Measurements from ENCODE around the gene C1orf122.
"Not testable (repeated sequence)": the region's sequence is repeated elsewhere in the genome, so short reads cannot be mapped to it uniquely, and the experiment has no call there.

C1orf122 gene

DNA sequence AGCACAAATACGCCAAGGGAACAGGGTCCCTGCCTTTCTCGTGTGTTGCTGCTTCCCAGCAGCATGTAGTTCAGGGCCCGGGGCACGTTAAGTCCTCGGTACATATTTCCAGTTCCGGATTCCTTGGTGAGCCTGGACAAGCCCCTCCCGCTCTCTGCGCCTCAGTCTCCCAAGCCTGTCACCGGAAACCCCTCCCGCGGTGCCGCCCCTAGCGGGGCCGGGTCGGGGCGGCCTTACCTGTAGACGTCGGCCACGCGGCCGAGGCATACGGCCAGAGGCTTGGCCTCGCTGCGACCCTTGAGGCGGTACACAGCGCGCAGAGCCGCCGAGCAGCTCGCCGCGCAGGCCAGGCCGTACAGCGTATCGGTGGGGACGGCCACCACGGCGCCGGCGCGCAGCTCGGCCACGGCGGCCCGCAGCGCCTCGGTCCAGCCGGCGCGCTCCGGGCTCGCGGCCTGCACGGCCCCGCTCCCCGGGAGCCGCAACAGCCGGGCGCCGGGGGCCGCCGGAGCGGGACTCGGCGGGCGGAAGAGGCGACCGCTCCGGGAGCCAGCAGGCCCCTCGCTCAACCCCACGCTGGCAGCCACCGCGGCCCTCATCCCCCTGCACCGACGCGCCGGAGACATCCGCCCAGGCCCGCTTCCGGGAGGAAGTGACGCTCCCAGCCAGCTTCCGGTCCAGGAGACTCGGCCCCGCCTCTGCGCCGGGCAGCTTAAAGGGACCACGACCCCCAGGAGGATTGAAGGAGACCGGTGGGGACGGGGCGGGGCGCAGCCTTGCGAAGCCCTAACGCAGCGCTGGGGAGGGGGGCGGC, at the start of gene C1orf122, which contains the start of gene YRDC:
C1orf122 (plus strand) TSS at position 236 of the 814 bp plus-strand sequence. CDS start 615 bp downstream, outside the sequence.
YRDC (minus strand) TSS at position 654 of the 814 bp plus-strand sequence; CDS start at position 626, 28 bp downstream.
- FAIRE-seq: no peak

DNA sequence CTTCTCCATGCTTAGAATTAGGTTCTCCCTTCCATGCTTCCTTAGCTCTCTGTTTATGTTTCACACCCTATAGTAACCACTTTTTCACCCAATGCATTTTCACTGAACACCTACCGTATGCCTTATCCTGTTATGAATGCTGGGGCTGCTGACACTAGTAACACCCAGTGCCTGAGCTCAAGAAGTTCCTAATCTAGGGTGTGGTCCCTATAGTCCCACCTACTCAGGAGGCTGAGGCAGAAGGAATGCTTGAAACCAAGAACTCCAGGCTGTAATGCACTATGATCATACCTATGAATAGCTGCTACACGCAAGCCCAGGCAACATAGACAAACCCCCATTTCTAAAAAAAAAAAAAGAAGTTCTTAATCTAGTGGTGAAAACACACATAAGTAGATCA, 48.1 kb upstream of the C1orf122 start:
- FAIRE-seq: no peak

DNA sequence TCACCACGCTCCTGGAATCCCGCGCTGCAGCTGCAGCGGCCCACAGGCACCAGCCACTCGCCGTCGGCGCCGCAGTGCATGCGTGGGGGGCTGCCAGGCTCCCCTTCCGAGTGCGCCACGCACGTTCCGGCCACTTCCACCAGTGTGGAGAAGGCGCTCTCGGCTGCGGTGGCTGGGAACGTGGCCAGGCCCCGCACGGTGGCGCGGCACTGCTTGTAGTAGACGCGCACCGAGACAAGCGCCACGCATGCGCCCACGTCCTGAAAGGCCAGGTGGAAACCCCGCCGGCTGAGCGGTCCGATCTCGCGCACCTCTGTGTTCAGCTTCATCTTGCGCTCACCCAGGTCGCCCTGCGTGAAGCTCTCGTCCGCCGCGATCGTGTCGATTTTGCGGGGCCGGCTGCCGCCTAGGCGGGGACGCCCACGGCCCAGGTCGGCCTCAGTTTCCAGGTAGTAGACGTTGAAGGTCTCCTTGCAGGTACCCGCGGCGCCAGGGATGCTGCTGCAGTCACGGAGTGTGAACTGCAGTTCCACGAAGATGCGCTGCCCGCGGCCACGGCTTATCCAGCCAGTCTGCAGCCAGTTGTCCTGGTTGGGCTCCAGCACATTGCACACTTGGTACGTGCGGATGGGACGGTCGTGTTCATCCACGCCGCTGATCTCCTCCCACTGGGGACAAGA, 46.0 kb upstream of the C1orf122 start:
- FAIRE-seq: no peak

DNA sequence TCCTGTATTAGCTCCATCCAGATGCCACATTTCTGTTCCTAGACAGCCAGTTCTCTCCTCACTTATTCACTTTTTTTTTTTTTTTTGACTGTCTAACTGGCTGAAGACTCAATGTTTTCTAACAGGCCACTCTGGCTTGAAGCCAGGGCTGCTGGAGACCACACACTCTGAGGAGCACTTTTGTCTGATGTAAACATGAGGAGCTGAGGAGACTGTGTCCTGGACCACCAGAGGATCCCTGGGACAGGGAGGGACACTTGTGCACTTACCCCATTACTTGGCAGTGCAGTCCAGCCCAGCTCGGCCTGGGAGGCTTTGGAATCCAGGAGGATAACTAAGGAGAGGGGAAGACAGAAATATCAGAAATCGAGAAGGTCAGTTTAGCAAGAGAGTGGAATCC, 45.1 kb upstream of the C1orf122 start:
- FAIRE-seq: no peak

DNA sequence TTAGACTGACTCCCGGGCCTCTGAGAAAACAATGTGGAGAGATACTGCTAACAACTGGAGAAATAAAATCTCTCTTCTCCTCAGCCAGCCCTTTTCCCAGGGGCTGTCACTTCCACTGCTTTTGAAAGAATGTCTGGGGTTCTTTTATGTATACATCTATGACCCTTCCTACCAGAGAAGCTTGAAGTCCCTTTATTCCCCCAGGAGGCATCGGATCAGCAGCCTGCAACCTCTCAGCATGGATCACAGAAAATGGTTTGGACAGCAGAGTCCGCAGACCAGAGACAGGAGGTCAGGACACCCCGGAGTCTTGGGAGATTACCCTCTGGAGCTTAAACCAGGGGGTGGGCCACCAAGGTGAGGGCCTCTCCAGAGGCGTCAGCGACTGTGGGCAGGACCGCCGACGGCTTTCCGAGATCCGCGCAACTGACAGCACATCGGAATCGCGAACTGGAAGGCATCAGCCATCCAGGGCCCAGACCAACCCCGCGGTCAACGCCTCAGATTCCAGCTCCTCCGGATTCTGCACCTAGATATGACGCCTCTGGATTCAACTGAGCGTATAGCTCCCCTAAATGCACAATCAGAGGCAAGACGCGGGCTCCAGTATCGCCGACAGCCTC, 43.7 kb upstream of the C1orf122 start:
- no peak for FAIRE-seq

DNA sequence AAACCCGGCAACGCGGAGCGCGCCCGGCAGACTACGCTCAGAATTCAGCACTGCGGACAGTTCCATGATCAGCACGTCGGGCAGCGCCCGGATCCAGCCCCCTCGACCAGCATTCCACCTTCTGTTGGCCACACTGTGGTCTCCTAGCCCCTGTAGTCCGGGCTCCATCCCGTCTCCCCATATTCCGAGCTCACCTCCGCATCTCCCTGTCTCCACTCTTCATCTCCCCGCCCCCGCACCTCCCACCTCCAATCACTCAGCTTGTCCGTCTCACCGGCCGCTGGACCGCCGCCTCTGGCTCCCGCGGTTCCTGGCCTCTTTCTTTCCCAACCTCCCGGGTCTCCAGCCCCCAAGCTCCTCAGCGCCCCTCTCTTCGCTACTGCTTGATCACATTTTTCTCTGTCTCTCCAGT, 43.2 kb upstream of the C1orf122 start:
- no peak for FAIRE-seq

DNA sequence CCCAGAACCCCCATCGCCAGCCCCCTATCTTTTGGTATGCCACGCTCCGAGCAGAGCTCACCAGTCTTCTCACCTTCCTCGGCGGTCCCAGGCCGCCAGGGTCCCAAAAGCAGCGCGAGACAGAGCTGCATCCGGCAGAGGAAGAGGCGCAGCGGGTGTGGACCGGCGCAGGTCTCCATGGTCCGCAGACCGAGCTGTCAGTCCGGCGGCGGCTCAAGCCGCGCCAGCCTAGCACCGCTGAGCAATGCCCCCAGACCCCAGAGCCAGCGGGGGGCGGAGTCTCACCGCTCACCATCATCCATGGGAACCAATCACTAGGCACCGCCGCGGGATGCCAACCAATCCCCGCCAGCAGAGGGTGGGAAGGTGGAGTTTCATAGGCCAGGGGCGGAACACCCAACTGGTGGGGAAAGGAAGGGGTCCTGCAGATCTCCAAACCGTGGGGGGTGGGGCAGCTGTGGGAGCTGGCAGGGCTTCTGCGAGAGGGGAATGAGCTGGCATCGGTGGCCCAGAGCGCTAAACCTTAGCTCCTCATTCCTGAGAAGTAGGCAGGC, 42.6 kb upstream of the C1orf122 start, which contains the start of gene EPHA10:
EPHA10 (minus strand) TSS at position 233 of the 554 bp plus-strand sequence; CDS start at position 179, 54 bp downstream.
- FAIRE-seq: no peak

DNA sequence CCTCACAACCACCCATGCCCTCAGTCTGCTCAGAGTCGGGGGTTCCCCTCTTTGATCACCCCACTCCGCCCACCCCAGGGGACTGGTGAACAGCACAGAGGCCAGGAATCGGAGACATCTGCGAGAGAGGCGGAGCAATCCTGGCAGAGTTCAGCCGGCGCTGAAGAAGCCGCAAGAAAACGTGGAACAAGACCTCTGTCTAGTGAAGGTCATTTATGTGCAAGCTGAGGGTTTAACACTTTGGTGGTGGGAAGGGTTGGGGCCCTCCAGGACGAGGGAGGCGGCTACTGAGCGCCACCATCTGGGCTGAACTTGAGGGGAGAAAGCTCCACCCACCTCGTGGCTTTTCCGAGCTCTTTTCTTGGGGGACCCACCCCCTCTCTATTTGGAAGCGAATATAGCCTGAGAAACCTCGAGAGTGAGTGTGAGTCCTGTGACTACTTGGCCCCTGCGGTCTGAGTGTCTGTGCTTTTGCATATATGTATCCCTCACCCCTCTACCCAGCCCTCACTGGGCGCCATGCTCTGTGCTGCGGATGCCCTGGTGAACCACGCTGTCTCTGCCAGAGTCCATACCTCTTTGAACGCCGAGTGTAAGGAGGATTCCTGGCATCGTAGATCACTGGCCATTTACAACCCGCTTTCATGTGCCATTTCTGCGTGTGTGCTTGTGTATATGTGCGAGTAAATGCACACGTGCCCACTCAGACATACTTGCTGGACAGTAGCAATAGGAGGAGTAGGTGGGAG, 41.5 kb upstream of the C1orf122 start:
- FAIRE-seq: no peak

DNA sequence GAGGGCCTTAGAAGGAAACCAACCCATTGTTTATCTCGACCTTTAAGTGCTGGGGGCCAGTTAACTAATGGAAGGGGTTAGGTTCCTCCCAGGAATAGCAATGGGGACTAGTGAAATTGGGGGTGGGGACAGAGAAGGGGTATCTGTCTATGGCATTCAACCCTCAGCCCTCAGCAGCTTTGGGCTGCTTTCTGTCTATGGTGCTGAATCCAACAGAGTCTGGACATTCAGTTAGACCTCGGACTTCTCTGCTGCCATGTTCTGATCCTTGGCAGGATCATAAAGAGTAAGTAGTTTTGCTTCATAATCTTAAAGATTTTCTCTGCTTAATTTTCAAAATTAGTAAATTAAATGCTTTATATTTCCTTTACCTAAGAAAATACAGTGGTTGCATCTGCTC, 40.1 kb upstream of the C1orf122 start:
- FAIRE-seq: no peak

DNA sequence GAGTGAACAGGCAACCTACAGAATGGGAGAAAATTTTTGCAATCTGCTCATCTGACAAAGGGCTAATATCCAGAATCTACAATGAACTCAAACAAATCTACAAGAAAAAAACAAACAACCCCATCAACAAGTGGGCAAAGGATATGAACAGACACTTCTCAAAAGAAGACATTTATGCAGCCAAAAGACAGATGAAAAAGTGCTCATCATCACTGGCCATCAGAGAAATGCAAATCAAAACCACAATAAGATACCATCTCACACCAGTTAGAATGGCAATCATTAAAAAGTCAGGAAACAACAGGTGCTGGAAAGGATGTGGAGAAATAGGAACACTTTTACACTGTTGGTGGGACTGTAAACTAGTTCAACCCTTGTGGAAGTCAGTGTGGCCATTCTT, 36.1 kb upstream of the C1orf122 start:
- FAIRE-seq: not testable (repeated sequence)

DNA sequence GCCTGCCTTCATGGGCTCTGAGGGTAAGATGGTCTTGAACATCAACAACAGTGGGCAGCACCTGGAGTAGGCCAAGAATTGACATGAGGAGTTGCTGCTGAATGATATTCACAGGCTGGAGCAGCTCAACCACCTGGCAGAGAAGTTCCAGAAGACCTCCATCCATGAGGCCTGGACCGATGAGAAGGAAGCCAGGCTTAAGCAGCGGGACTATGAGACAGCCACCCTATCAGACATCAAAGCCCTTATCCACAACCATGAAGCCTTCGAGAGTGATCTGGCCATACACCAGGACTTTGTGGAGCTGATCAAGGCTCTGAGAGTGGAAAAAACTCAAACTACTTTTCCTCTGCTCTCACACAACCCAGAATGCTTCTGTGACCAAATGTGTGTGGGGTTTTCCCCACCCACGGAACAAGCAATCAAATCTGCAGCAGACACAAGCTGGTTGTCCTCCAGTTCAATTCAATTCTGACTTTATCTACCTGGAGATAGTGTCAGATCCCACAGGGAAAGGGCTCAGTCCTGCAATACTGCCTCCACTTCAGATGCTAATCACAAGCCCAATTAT, 30.6 kb upstream of the C1orf122 start:
- FAIRE-seq: no peak

DNA sequence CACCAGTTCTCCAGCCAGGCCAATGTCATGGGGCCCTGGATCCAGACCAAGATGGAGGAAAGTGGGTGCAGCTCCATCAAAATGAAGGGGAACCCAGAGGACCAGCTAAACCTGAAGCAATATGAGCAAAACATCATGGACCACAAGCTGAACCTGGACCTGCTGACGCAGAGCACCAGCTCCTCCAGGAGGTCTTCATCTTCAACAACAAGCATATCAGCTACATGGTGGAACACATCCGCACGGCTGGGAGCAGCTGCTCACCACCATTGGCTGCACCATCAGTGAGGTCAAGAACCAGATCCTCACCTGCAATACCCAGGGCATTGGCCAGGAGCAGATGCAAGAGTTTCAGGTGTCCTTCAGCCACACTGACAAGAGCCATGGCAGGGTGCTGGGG, 28.9 kb upstream of the C1orf122 start:
- FAIRE-seq: no peak

DNA sequence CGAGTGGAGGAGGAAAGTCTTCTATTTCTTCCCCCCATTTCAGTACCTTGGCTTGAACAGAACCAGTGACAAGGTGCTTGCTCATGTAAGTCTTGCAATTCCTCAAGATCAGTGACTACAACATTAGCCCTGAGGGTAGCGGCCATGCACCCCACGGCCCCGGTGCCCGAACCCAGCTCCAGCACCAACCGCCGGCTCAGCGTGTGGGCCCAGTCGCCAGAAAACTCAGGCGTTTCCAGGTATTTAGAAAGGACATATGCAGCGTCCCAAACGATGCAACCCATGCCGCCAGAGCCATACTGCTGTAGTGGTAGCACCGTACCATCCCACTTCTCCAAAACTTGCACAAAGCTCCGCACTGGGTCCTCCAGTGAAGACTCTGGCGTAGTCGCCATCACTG, 25.1 kb upstream of the C1orf122 start:
- no peak for FAIRE-seq

DNA sequence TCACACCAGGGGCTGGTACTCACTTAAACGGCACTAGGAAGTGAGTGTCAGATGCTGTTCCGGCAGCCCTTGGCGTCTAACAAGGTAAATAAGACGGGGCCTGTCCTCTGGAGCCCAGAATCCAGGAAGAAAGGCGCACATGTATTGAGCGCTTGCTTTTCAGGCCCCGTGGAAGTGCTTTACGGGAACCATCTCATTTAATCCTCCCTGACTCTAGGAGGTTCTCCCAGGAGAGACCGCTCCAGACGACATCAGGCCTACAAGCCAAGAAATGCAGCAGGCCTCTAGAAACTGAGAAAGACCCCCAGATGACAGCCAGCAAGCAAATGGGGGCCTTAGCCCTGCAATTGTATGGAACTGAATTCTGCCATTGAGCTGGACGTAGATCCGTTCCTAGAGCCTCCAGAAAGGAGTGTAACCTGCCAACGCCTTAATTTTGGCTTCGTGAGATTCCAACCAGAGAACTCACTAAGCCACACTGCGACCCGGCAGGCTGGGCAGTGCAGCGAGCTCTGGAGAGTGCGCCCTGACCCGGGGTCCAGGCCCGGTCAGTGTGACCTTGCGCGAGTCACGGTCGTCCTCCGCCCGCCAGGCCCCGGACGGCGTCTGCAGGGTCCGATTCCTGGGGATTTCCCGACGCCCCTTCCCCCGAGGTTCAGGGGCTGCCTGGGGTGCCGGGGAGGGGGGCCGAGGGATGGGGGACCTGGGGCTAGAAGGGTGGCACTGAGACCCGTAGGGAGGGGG, 14.5 kb upstream of the C1orf122 start:
- no peak for FAIRE-seq

DNA sequence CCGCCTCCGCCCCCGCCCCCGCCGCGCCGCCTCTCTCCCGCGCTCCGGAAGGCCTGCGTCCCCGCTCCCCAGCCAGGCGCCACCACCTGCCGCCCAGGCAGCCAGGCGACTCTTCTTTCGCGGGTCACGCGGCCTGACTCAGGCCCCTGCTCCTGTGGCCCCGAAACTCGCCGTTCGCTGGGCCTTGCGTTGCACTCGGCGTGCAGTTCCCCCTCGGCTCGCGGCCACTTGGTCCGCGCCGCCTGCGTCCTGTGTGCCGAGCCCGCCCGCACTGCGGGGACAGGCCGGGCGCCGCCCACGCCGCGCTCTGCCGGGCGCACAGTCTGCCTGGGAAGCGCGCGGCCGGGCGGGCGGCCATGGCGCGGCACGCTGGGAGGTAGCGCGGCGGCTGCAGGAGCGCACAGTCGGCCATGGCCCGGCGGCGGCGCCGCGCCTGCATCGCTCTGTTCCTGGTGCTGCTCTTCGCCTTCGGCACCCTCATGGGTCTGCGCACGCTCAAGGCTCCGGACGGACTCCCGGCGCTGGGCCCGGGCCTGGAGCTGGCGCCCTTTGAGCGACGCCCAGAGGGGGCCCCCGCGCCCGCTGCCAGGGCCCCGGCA, 13.7 kb upstream of the C1orf122 start, which contains the start of gene MANEAL:
MANEAL (plus strand) TSS at position 75 of the 599 bp plus-strand sequence; CDS start at position 411, 336 bp downstream.
- FAIRE-seq: no peak

DNA sequence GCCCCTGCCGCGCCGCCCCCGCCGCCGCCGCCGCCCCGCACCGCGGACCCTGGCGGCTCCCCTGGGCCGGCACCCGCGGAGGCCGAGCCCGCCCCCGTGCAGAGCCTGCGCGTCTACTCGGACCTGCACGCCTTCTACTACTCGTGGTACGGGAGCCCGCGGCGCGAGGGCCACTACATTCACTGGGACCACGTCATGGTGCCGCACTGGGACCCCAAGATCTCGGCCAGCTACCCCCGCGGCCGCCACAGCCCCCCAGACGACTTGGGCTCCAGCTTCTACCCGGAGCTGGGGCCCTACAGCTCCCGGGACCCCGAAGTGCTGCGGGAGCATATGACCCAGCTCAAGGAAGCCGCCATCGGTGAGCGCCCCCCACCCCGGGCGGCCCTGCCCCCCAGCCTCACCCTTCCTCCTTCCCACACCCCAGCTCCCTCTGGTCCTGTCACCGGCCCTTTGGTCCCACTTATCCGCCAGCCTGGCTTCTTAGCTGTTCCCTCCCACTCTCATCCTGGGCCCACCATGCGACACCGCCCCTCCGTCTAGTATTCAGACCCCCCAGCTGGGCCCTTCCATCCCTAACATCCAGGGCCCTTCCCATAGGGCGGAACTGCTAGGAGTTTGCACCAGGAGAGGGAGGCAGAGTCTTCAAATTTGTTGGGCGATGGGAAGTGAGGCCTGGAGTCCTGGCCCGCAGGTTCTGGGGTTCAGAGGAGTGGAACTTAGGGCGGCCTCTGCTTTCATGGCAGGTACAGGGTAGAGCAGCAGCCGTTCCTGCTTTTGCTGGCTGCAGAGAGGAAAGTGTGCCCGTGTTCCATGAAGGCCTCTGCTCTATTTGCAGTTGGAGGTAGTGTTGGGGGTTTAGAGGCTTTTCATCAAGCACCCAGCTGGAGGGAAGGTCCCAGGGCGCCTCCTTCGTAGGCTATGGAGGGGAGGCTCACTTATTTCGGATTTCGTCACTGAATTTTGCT, 12.9 kb upstream of the C1orf122 start:
- no peak for FAIRE-seq

DNA sequence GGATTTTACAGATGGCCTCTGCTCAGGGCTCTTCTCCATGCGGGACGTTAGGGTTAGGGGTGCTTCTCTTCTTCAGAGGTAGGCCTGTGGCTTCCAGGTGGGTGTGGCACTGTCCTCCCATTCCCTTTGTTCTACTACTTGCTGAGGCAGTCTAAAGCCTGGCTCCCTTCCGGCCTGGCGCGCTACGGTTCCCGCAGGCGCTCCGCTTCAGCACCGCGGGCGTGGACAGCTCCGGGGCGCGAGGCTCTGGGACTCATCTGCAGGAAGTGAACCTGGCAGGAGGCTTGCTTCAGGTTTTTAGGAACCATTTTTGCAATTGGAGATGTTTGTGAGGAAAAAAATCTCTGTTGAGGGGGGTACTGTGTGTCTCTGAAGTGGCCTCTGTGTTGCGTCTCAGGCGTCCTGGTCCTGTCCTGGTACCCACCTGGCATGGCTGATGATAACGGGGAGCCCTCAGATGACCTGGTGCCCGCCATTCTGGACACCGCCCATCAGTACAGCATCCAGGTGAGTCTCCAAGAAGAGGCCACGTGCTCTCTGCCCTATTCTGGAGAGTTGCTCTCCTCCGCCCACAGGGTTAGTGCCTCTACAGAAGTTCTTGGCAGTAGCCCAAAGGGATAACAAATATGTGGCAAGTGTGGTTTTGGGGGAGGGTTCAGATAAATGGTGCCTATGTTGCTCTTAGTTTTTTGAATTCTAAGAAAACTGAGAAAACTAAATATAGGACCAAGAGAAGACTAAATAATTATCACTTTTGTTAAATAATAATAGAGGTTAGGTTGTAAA, 12.1 kb upstream of the C1orf122 start:
- FAIRE-seq: no peak

DNA sequence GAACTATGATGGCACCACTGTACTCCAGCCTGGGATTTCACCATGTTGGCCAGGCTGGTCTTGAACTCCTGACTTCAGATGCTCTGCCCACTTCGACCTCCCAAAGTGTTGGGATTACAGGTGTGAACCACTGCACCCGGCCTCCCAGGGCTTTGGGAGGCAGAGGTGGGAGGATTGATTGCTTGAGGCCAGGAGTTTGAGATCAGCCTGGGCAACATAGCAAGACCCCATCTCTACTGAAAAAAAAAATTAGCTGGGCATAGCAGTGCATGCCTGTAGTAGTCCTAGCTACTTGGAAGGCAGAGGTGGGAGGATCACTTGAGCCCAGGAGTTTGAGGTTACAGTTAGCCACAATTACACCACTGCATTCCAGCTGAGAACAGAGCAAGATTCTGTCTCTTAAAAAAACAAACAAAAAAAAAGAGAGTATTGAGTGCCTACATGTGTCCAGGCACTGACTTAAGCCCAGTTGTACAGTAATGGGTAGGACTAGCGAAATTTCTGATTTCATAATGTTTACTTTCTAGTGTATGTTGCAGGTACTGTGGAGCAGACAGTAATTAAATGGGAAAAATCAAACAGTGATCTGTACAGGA, 9.7 kb upstream of the C1orf122 start:
- no peak for FAIRE-seq
